ENCODE data around the gene SHMT2.

DNA sequence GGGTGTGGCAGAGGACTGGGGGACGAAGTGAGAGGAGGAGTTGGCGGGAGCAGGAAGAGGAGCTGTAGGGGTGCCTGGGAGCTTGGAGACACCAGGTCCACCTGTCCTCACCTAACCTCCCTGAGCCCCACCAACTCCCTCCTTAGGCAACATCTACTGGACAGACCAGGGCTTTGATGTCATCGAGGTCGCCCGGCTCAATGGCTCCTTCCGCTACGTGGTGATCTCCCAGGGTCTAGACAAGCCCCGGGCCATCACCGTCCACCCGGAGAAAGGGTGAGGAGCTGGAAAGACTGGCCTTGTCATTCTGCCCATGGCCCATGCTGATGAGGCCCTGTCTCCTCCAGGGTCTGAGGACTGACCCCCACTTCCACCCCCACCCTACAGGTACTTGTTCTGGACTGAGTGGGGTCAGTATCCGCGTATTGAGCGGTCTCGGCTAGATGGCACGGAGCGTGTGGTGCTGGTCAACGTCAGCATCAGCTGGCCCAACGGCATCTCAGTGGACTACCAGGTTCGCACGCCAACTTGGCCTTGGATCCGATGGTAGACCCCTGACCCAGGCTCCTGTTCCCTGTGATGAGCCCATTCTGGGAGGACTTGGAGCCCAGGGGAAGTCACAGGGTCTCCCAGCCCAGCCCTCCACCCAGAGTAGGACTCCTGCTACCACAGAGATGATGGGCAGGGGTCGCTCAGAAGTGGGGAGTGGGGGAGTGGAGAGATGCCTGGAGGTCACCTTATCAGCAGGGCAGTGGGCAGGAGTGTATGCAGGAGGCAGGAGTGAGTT is 45.4 kb upstream of the SHMT2 start:
- TF ChIP-seq CTCF (IDR thresholded peaks at IDR 0.05), result no peak
- no peak for TF ChIP-seq ZBTB21 (CRISPR knock-in tag; IDR thresholded peaks at IDR 0.05; ENCODE audit: borderline replicate concordance)
- no peak for TF ChIP-seq JAZF1 (CRISPR knock-in tag; IDR thresholded peaks at IDR 0.05)
- TF ChIP-seq GABPB1 (CRISPR knock-in tag; IDR thresholded peaks at IDR 0.05), result no peak
- TF ChIP-seq ZNF263 (CRISPR knock-in tag; IDR thresholded peaks at IDR 0.05; ENCODE audit: low read depth), result no peak
- TF ChIP-seq SMAD3 (CRISPR knock-in tag; IDR thresholded peaks at IDR 0.05; ENCODE audit: borderline replicate concordance), result no peak
- no peak for TF ChIP-seq IRF2 (CRISPR knock-in tag; IDR thresholded peaks at IDR 0.05; ENCODE audit: borderline replicate concordance, low read depth)
- TF ChIP-seq ZMAT4 (CRISPR knock-in tag; IDR thresholded peaks at IDR 0.05), result no peak
- TF ChIP-seq, protein P1, sequence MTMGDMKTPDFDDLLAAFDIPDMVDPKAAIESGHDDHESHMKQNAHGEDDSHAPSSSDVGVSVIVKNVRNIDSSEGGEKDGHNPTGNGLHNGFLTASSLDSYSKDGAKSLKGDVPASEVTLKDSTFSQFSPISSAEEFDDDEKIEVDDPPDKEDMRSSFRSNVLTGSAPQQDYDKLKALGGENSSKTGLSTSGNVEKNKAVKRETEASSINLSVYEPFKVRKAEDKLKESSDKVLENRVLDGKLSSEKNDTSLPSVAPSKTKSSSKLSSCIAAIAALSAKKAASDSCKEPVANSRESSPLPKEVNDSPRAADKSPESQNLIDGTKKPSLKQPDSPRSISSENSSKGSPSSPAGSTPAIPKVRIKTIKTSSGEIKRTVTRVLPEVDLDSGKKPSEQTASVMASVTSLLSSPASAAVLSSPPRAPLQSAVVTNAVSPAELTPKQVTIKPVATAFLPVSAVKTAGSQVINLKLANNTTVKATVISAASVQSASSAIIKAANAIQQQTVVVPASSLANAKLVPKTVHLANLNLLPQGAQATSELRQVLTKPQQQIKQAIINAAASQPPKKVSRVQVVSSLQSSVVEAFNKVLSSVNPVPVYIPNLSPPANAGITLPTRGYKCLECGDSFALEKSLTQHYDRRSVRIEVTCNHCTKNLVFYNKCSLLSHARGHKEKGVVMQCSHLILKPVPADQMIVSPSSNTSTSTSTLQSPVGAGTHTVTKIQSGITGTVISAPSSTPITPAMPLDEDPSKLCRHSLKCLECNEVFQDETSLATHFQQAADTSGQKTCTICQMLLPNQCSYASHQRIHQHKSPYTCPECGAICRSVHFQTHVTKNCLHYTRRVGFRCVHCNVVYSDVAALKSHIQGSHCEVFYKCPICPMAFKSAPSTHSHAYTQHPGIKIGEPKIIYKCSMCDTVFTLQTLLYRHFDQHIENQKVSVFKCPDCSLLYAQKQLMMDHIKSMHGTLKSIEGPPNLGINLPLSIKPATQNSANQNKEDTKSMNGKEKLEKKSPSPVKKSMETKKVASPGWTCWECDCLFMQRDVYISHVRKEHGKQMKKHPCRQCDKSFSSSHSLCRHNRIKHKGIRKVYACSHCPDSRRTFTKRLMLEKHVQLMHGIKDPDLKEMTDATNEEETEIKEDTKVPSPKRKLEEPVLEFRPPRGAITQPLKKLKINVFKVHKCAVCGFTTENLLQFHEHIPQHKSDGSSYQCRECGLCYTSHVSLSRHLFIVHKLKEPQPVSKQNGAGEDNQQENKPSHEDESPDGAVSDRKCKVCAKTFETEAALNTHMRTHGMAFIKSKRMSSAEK (CRISPR knock-in tag; IDR thresholded peaks at IDR 0.05; ENCODE audit: borderline replicate concordance), result no peak
- TF ChIP-seq KAT7 (CRISPR knock-in tag; IDR thresholded peaks at IDR 0.05; ENCODE audit: borderline replicate concordance), result no peak
